NB4 (cell line): ENCODE data around the gene SERPINI1.

ENCODE experiments used
- CTCF ChIP-seq: IDR thresholded peaks from one replicate; pipeline ENCODE4 v1.5.1; 2012; ENCODE audit warnings: low read depth, low read length
- POLR2A ChIP-seq: IDR thresholded peaks from 2 replicates; pipeline ENCODE4 v1.6.1; 2011; ENCODE audit warnings: mild to moderate bottlenecking; ENCODE audit not compliant: insufficient read length; ENCODE audit errors: extremely low read depth
- TF ChIP-seq, protein P1 (sequence below): IDR thresholded peaks from 2 replicates; pipeline ENCODE4 v1.6.1; 2011; ENCODE audit warnings: low read depth, low read length

DNA sequence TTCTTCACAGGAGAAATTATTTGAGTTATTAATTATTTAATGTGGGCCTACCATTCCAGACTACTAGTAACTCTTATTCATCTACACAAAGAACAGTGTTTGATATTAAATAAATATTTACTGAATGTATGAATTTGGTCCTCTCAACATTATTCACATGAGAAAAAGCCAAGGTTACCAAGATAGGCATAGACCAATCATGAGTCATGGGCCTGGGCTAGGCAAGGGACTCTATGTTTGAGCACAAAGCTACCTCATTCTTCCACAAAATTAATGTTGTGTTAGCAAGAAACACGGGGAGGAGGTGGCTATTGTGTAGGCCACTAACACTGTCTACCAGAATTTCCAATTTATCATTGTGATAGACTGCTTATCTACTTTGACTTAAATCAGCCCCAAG lies 115.7 kb downstream of the SERPINI1 start:
- TF ChIP-seq CTCF: no peak
- TF ChIP-seq, protein P1, sequence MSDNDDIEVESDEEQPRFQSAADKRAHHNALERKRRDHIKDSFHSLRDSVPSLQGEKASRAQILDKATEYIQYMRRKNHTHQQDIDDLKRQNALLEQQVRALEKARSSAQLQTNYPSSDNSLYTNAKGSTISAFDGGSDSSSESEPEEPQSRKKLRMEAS: no peak
- no peak for TF ChIP-seq POLR2A
